ENCODE measurements around the gene SAFB2.

The SAFB2 gene

GRCh38 chr19:5558101-5558621, 64.4 kb downstream of the SAFB2 start:
- no peaks in the 10 kb centered on the region for H3K36me3 ChIP-seq (ENCODE audit: control insufficient read depth in 2 of 2, insufficient read depth in 1 of 2, low read length in 2 of 2)
- no peak overlapping the region for H3K4me3 ChIP-seq (ENCODE audit: low read depth, low read length)
- POLR2A ChIA-PET = no interaction called here
- H3K9me3 ChIP-seq (ENCODE audit: control insufficient read depth, insufficient read depth, low read depth, low read length) = no peaks in the 10 kb centered on the region
- no peak overlapping the region for H3K27ac ChIP-seq (ENCODE audit: extremely low read depth, low read depth, low read length)
- CTCF ChIA-PET = interaction anchor here (1.1 to 2.7 kb wide), 3 partner anchors 10 to 19 kb away, joined by 3 to 15 read pairs (median 5); no protein-coding TSS in a partner anchor
- no peaks in the 10 kb centered on the region for H3K4me1 ChIP-seq (ENCODE audit: control insufficient read depth, insufficient read depth, low read length)
- TF ChIP-seq ZFP3 (tag by site-specific recombination; IDR thresholded peaks at IDR 0.05; ENCODE audit: low read depth) = peak; percentile 96
- TF ChIP-seq ZBTB49 (tag by site-specific recombination; IDR thresholded peaks at IDR 0.05; ENCODE audit: low read depth) = no peak

GRCh38 chr19:5557691-5558090, 64.9 kb downstream of the SAFB2 start:
- POLR2A ChIA-PET = interaction anchor here (0.6 kb wide), 1 partner anchor 120 kb away, joined by 3 read pairs; no protein-coding TSS in a partner anchor

GRCh38 chr19:5554828-5555227, 67.7 kb downstream of the SAFB2 start:
- H3K27ac ChIP-seq (ENCODE audit: extremely low read depth, low read depth, low read length) = no peak overlapping the region
- ChIA-PET POLR2A (no interaction called here), CTCF (interaction anchor here (0.6 to 0.7 kb wide), 2 partner anchors 99 to 156 kb away, joined by 4 read pairs; no protein-coding TSS in a partner anchor)
- H3K9me3 ChIP-seq (ENCODE audit: control insufficient read depth, insufficient read depth, low read depth, low read length) = no peaks in the 10 kb centered on the region
- no peaks in the 10 kb centered on the region for H3K4me1 ChIP-seq (ENCODE audit: control insufficient read depth, insufficient read depth, low read length)
- no peaks in the 10 kb centered on the region for H3K36me3 ChIP-seq (ENCODE audit: control insufficient read depth in 2 of 2, insufficient read depth in 1 of 2, low read length in 2 of 2)
- TF ChIP-seq MEIS1 (CRISPR knock-in tag; IDR thresholded peaks at IDR 0.05; ENCODE audit: borderline replicate concordance) = no peak
- TF ChIP-seq ZSCAN30 (tag by site-specific recombination; IDR thresholded peaks at IDR 0.05) = peak; percentile 87
- no peak overlapping the region for H3K4me3 ChIP-seq (ENCODE audit: low read depth, low read length)

More at GRCh38 chr19:5557691-5558090, 64.9 kb downstream of the SAFB2 start:
- CTCF ChIA-PET = interaction anchor here (0.6 to 2.7 kb wide), 4 partner anchors 10 to 133 kb away, joined by 3 to 15 read pairs (median 4); no protein-coding TSS in a partner anchor
- Histone ChIP-seq H3K9me3 (ENCODE audit: control insufficient read depth, insufficient read depth, low read depth, low read length) (no peaks in the 10 kb centered on the region), H3K27ac (ENCODE audit: extremely low read depth, low read depth, low read length) (no peak overlapping the region), H3K4me1 (ENCODE audit: control insufficient read depth, insufficient read depth, low read length) (no peaks in the 10 kb centered on the region), H3K36me3 (ENCODE audit: control insufficient read depth in 2 of 2, insufficient read depth in 1 of 2, low read length in 2 of 2) (no peaks in the 10 kb centered on the region), H3K4me3 (ENCODE audit: low read depth, low read length) (no peak overlapping the region)
- TF ChIP-seq PRDM4 (tag by site-specific recombination; IDR thresholded peaks at IDR 0.05) (no peak), INSM2 (tag by site-specific recombination; IDR thresholded peaks at IDR 0.05) (no peak), ZNF585B (tag by site-specific recombination; IDR thresholded peaks at IDR 0.05) (no peak), ZNF433 (tag by site-specific recombination; IDR thresholded peaks at IDR 0.05; ENCODE audit: low read depth) (no peak), ZNF660 (tag by site-specific recombination; IDR thresholded peaks at IDR 0.05) (no peak), ZNF843 (tag by site-specific recombination; IDR thresholded peaks at IDR 0.05) (no peak), ZNF623 (tag by site-specific recombination; IDR thresholded peaks at IDR 0.05) (0 out of 2 replicates have a peak, but pooled peaks have one; percentile 35), ZBTB17 (tag by site-specific recombination; IDR thresholded peaks at IDR 0.05) (0 out of 2 replicates have a peak, but pooled peaks have one; percentile 8), KLF1 (tag by site-specific recombination; IDR thresholded peaks at IDR 0.05) (no peak), ZNF596 (tag by site-specific recombination; IDR thresholded peaks at IDR 0.05) (no peak)
